Medulla oblongata (tissue), 1 donor: ENCODE results near the gene USP13.

Source experiments
- DNase-seq: peaks from one replicate; pipeline ENCODE4 v3.0.0-alpha.2; 2015; ENCODE audit errors: extremely low spot score

USP13 gene

DNA sequence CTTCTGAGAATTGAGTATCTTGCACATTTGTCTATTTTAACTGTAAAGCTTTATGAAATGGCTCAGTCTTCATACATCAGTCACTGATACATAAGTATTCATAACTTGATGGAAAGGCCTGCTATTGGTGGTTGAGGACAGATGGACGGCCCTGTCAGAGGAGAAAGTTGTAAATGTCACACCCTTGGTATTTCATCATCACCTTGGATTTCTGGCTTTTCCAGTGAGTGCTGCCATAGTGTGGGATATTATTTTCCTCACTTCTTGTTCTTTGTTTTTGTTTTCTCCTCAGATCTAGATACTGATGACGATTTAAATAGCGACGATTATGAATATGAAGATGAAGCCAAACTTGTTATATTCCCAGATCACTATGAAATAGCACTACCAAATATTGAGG, 47.9 kb downstream of the USP13 start:
- no peak for DNase-seq

- DNase-seq: no peak
Measured at GRCh38 chr3:179701176-179701827, 48.5 kb downstream of the USP13 start.

GRCh38 chr3:179702271-179702947, 49.6 kb downstream of the USP13 start:
- no peak for DNase-seq

DNA sequence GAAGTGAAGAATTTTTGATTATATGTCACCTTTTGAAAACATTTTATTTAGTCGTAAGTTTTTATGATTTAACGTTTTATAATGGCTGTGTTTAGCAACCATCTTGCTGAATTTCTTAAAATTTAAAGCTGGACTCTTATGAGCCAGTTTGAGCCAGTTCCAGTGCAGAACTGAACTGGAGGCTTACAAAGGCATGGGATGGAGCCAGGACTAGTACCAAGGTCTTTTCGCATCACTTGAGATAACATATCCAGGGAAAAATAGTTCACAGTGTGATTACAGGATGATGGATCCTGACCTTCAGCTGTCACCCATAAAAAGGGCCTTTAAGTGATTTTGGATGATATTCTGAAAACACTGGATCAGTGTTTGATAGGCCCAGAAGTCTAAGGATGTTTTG, 51.0 kb downstream of the USP13 start:
- no peak for DNase-seq

- no peak for DNase-seq
Measured at GRCh38 chr3:179706233-179706632, 53.4 kb downstream of the USP13 start.

DNA sequence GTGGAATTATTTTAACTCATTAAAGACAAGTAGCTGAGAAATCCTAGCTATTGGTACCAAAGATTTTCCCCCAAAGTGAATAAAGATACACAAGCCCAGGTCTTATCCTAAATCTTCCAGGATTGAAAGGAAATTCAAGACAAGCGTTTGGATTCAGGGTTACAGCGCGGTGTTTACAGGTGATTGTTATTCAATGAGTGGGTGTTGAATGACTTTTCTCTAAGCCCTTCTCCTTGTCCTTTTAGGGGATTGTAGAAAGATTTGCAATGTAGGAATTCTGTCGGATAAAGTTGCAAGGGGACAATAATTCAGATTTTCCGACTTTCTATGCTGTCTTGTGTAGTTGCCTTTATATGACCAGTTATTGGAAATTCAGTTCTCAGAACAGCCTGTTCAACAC, 57.2 kb downstream of the USP13 start:
- no peak for DNase-seq

- no peak for DNase-seq
Measured at GRCh38 chr3:179713643-179714090, 60.8 kb downstream of the USP13 start.

DNA sequence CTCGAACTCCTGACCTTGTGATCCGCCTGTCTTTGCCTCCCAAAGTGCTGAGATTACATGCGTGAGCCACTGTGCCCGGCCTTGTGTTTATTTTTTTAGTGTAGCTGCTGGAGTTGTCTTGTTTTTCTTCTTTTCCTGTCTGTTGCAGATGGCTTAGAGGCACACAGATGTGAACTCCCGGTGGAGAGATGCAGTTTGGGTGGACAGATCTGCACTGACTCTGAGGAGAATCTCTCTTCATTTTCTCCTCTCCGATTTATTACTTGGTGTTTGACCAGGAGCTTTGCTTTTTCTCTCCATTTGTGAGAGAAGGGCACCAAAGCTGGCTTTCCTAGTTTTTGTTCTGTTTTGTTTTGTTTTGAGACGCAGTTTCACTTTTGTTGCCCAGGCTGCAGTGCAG, 62.7 kb downstream of the USP13 start:
- no peak for DNase-seq

DNA sequence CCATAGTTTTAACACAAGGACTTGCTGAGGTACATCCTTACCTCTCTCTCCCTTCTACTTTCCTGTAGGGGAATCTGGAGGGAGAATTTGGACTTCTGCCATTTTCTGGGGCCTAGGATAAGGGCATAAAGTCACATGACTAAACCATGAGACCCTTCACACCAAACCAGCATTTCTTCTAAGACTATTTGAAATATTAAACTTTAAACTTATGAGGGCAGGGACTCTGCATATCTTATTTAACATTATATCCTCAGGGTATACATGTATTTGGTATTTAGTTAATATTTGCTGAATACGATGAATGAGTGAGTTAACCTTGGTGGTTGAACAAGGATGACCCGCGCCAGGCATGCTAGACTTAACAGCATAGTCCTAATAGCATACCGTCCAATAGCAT, 63.4 kb downstream of the USP13 start:
- DNase-seq: no peak

GRCh38 chr3:179716811-179717210, 64.0 kb downstream of the USP13 start:
- no peak for DNase-seq

DNA sequence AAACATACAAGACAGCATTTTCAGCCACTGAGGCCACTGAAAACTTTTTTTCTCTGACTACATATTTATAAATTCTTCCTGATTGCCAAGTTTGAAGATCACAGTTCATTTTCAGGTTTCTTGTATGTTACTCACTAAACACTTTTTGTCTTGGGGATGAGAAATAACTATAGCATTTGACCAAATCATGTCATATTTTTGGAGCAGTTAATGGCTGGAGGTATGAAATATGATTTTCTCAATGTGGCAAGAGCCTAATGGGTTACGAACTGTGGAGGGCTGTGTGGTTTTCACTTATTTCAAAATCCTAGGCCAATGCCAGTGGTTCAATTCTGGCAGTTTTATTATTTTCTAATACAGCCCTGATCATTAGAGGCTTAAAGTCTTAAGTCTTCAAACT, 64.4 kb downstream of the USP13 start:
- DNase-seq: no peak

GRCh38 chr3:179719048-179719734, 66.4 kb downstream of the USP13 start:
- DNase-seq: no peak

DNA sequence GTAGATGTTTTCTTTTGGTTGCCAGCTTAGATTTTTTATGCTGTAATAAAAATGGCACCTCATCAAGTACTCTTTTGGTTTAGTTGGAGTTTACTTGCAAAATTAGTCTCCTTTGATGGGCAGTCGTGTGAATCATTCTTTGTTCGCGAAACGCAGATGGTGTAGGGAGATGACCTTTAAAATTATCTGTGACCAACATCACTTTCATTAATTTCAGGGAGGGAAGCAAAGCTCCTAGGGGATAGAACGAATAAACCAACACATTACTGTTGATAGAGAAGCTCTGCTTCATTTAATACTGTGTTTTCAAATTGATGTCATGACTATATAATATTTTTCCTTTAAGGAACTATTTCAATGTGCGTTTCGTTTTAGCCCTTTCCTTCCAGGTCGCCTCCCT, 67.4 kb downstream of the USP13 start:
- no peak for DNase-seq

DNA sequence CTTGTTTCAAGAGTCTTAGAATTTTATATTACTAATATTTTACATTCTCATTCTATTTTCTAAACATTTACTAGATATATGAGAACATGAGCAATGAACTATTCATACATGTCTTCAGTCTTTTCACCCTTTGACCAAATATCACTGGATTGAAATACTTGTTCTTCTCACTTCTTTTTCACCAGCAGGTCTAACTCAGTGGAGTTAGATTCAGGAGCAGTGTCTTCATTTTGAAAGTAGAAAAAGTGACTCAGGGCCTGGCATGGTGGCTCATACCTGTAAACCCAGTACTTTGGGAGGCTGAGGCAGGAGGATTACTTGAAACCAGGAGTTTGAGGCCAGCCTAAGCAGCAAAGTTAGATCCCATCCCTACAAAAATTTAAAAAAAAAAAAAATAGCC, 70.8 kb downstream of the USP13 start:
- DNase-seq: no peak

GRCh38 chr3:179726075-179726699, 73.3 kb downstream of the USP13 start:
- no peak for DNase-seq

DNA sequence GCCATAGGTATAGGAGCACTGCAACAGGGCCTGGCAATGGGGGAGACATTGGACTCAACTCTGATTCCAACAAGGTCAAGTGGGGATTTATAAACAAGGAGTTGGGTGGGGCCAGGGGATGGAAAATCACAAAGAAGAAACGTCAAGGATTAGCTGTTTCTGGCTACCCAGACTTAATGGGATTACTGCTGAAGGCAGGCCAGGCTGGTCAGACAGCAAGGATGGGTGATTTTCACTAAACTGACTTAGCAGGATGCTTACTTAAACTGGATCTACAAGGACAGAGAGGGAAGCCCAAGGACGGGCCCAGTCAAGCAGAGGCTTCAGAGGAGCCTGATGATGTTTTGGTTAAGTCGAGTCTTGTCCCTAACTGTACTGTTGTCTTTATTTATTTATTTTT, 76.2 kb downstream of the USP13 start:
- DNase-seq: no peak

GRCh38 chr3:179729981-179730380, 77.1 kb downstream of the USP13 start:
- DNase-seq: no peak

GRCh38 chr3:179730506-179730905, 77.7 kb downstream of the USP13 start:
- DNase-seq: no peak

DNA sequence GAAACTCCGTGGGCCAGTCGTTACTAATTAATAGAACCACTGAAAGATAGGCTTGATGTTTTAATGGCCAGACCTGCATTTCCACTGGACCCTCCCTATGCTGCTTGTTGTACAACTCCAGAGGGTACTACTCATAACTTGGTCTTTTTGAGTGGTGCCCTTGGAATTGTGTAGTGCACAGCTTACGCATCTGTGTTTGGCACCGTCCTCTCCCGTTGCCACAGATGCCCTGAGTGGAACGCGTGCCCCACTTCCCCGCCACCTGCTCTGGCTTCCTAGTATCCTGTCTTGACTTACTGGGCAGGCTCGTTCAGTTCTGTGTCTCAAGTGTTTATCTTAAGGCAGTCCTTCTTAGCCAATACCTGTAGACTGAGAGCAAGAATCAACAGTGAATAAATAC, 78.7 kb downstream of the USP13 start:
- no peak for DNase-seq

- no peak for DNase-seq
Measured at GRCh38 chr3:179732661-179733348, 80.0 kb downstream of the USP13 start.

- no peak for DNase-seq
Measured at GRCh38 chr3:179733797-179734196, 81.0 kb downstream of the USP13 start.
